Body of pancreas (tissue), 4 donors: ENCODE measurements around the gene TOR4A.

Source experiments
- POLR2A ChIP-seq, 3 donors: fragments of 450-650 bp; IDR thresholded peaks; one replicate each; pipeline ENCODE4 v1.6.1; 2016; ENCODE audit warnings: antibody characterized with exemption in 3 of 3, mild to moderate bottlenecking in 2 of 3
- TF ChIP-seq, protein P1 (sequence below), 7 experiments: fragments of 450-650 bp in 4 of 7; fragments of 200-600 bp in 3 of 7; sonication (generic) in 3 of 7; IDR thresholded peaks; one replicate each; pipeline ENCODE4 v1.5.1; 2016 to 2019; ENCODE audit warnings: antibody characterized with exemption in 7 of 7

DNA sequence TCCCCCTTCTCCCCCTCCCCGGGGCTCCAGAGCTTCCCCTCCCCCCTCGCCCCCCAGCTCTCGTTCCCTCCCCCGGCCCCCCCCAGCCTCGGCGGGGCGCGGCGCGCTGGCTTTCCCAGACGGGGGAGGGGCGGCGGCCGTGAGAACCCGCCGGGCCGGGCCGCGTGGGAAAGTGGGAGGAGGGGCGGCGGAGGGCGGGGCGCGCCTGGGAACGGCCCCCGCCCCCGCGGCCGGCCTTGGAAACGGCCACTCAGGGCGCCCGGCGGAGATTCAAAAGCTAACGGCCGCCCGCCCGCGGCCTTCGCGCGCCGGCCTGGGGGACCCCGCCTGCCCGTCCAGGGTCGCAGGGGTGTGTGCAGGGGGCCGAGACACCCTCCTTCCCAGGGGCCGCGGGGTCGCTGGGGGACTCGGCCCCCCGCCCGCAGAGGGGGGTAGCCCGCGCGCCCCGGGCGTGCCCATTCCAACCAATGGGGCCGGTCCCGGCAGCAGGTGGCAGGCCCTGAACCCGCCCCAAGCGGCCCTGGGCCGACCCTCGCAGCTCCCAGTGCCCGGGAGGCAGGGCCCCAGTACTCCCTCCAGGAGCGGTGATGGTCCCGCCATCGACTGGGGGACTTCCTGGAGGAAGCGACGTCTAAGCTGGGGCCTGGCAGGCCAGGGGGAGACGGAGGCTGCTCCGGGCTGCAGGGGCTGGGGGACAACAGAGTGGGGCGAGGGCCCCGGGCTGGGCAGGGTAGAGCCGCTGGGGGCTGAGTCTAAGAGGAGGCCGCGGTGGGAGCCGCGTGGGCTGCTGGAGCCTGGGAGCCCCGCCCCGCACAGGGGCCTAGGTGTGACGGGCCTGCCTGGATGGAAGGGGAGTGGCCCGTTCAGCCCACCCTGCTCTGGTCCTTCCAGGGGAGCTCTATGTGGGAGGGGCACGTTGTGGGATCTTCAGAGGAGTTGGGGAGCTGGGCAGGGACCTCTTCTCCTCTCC, 38.8 kb downstream of the TOR4A start:
- TF ChIP-seq, protein P1, sequence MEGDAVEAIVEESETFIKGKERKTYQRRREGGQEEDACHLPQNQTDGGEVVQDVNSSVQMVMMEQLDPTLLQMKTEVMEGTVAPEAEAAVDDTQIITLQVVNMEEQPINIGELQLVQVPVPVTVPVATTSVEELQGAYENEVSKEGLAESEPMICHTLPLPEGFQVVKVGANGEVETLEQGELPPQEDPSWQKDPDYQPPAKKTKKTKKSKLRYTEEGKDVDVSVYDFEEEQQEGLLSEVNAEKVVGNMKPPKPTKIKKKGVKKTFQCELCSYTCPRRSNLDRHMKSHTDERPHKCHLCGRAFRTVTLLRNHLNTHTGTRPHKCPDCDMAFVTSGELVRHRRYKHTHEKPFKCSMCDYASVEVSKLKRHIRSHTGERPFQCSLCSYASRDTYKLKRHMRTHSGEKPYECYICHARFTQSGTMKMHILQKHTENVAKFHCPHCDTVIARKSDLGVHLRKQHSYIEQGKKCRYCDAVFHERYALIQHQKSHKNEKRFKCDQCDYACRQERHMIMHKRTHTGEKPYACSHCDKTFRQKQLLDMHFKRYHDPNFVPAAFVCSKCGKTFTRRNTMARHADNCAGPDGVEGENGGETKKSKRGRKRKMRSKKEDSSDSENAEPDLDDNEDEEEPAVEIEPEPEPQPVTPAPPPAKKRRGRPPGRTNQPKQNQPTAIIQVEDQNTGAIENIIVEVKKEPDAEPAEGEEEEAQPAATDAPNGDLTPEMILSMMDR (IDR thresholded peaks at IDR 0.05) = no peak
- TF ChIP-seq POLR2A (IDR thresholded peaks at IDR 0.05) = no peak
